AG09309 (cell line): ENCODE results near the gene FBN1.

ENCODE experiments used
- DNase-seq: peaks from one replicate; pipeline ENCODE4 v3.0.0-alpha.2; 2010; ENCODE audit warnings: low read depth
- H3K4me3 ChIP-seq: 2 replicates; pipeline ENCODE4 v1.5.1; 2011; ENCODE audit warnings: mild to moderate bottlenecking, low read depth, low read length, moderate library complexity; ENCODE audit not compliant: control insufficient read depth
- TF ChIP-seq, protein P1 (sequence below): IDR thresholded peaks from 2 replicates; pipeline ENCODE4 v1.5.1; 2011; ENCODE audit warnings: mild to moderate bottlenecking, low read depth, low read length, inconsistent platforms; ENCODE audit not compliant: insufficient read depth, control insufficient read depth; ENCODE audit errors: missing control alignments

FBN1 gene

DNA sequence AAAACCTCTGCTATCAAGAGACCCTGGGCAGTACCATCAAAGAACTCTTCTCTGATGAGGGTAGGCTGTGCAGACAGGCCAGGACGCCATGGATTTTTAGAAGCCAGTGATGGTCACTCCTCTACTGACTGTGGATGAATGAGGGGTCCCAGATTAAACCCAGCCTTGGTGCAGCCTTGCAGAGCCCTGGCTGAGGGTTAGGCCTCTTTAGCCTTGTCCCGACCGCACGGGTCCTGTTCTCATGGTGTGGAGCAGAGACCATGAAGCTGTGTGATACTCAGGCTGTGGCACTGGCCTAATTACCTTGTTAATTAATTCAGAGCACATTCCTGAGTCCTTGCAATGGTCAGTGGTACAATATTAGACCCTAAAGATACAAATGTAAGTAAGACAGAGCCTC lies 71.7 kb downstream of the FBN1 start:
- TF ChIP-seq, protein P1, sequence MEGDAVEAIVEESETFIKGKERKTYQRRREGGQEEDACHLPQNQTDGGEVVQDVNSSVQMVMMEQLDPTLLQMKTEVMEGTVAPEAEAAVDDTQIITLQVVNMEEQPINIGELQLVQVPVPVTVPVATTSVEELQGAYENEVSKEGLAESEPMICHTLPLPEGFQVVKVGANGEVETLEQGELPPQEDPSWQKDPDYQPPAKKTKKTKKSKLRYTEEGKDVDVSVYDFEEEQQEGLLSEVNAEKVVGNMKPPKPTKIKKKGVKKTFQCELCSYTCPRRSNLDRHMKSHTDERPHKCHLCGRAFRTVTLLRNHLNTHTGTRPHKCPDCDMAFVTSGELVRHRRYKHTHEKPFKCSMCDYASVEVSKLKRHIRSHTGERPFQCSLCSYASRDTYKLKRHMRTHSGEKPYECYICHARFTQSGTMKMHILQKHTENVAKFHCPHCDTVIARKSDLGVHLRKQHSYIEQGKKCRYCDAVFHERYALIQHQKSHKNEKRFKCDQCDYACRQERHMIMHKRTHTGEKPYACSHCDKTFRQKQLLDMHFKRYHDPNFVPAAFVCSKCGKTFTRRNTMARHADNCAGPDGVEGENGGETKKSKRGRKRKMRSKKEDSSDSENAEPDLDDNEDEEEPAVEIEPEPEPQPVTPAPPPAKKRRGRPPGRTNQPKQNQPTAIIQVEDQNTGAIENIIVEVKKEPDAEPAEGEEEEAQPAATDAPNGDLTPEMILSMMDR = no peak
- no peak overlapping the region for H3K4me3 ChIP-seq
- DNase-seq = no peak

DNA sequence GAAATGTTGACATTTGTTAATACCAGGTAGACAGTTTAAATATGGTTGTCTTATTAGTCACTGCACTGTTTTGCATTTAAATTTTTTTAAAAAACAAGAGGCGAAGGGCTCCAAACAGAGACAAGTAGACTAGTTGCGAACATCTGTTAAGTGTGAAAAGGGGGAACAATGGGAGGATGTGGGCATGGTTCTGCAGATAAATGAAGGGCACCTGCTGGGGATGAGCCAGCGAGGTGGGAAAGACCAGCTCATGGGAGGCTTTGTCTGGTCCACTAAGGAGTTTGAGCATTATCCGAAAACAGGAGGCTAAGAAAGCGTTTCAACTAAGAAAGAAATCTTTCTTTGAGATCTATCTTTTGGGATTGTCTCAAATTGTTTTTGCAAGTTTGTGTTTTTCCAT lies 72.7 kb downstream of the FBN1 start:
- TF ChIP-seq, protein P1 = no peak
- no peak overlapping the region for H3K4me3 ChIP-seq
- DNase-seq = no peak

GRCh38 chr15:48571510-48571909 lies 74.0 kb downstream of the FBN1 start:
- TF ChIP-seq, protein P1 = no peak
- H3K4me3 ChIP-seq = no peak overlapping the region
- DNase-seq = no peak

- no peak overlapping the region for H3K4me3 ChIP-seq
- TF ChIP-seq, protein P1 = no peak
- no peak for DNase-seq
Measured at GRCh38 chr15:48570822-48571221, 74.7 kb downstream of the FBN1 start.

DNA sequence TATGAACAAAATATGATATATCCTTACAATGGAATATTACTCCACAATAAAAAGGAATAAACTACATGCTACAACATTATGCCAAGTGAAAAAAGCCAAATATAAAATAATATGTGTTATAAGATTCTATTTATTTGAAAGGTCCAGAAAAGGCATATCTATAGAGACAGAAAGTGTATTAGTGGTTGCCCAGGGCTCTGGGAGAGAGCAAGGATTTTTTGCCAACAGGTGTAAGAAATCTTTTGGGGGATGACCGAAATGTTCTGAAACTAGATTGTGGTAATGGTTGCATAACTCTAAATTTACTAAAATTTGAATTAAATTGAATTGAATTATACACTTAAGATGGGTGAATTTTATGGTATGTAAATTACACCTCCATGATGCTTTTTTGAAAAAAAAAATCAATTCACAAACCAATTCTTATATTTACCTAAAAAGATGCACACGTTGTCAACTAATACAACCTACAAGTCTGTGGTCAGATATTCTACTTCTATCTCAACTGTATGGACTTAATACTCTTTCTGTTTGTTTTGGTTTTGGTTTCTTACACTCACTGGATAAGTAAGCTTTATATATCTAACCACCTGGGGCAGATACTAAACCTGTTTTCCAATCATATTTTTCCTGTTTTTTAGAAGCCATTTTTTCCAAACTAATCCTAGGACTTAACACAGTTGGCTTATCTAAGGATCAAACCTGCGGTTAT lies 75.8 kb downstream of the FBN1 start:
- DNase-seq = no peak
- no peak overlapping the region for H3K4me3 ChIP-seq
- TF ChIP-seq, protein P1 = no peak

DNA sequence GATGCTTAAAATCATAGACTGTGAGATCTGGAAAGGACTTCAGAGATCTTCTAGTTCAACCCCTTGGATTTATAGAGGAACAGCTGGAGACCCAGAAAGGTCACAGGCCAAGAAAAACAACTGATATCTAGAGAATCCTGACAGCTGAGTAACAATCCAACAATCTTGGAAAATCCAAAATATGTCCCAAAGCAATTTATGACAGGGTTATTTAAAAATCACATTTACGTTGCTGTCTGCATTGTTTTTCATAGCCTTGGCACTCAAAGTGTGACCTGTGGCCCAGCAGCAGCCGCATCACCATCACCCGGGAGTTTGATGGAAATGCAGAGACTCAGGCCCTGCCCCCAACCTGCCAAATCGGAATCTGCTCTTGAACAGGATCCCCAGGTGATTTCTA lies 78.8 kb downstream of the FBN1 start:
- TF ChIP-seq, protein P1 = no peak

More for the DNA sequence above, 78.8 kb downstream of the FBN1 start:
- no peak for DNase-seq
- no peak overlapping the region for H3K4me3 ChIP-seq
